Ramos (cell line): ENCODE results near the gene TBRG4.

Source experiments
- in situ Hi-C: fragments of 300-500 bp; cut with MboI; formaldehyde crosslinking; loops from one replicate; pipeline ENCODE4 v1.14.3; 2022; ENCODE audit warnings: low sequenced_read_pairs; ENCODE audit not compliant: unreplicated experiment

TBRG4 gene

DNA sequence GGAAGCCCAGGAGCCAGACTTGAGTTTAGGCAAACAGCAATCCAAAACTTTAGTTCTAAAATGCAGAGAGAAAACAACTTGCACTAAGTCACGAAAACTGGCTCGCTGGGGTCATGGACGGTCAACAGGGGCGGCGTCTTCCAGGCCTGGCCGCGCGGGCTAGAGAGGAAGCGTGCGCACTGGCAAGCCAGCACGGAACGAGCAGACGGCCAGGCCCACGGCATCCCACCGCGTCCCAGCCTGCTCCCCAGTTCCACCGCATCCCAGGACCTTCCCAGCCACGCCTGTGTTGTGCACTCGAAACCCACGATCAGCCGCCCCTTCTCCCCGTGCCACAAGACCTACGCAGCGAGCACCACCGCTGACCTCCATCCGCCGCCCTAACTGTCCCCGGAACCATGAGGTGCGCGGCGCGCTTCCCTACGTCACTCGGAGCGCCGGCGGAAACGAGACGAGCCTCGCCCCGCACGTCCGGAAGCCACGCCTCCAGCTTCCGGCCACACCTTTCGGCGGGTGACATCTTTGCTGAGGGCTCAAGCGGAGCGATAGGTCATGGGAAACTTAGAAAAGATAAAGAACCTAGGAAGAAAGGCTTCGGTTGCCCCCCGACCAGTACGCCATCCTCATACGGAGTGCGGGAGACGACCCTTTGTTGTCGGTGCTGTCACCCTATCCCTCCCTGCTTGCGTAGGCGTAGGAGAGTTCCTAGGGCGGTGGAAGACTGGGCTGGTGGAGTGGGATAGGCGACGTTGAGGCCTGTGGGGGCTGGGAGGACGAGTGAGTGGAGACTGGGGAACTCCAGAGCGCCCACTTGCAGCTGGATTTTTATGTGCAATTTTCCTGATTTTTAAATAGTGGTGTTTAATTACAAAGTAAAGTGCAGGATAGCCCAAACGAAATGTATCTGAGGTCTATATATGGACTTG, at the start of gene TBRG4:
Gene TBRG4 (minus strand): TSS at position 400 of the 926 bp plus-strand sequence. CDS start 2,460 bp downstream, outside the sequence.
- in situ Hi-C loops, result no loop called here

DNA sequence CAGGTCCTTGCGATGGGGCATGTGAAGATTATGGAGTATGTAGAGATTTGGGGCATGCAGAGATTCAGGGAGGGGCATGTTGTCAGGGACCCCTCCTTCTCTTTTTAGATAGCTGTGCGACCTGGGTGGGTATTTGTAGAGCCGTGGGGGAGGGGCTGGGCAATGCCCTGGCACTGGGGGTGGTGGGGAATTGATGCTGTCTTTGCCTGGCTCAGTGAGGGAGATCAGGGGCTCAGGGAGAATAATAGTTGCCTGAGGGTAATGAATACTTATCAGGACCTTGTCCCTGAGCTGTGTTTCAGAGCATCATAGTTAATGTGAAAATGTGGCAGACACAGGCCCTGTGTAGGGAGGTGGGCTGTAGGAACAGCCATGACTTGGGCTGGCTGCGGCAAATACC, 49.6 kb upstream of the TBRG4 start:
- in situ Hi-C loops, result no loop called here

DNA sequence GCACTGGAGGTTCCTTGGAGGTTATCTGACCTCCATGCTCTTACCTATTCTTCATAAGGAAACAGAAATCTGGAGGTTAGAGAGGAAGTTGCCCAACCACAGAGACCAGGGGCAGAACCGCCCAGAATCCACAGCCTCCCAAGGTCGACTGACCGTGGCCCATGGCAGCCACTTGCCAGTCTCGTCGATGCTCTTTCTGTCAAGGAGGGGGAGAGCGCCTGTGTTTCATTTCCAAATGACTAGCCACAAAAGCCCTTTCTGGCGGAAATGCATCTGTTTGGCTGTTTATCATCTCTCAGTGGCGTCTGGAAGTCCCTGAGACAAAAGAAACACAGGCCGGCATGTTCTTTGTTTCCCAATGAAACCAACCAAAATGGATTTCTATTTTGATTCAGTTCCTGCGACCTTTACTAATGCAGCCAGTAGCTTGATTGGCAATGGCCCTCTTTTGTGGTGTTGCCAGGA, 49.0 kb upstream of the TBRG4 start:
- in situ Hi-C loops, result no loop called here

DNA sequence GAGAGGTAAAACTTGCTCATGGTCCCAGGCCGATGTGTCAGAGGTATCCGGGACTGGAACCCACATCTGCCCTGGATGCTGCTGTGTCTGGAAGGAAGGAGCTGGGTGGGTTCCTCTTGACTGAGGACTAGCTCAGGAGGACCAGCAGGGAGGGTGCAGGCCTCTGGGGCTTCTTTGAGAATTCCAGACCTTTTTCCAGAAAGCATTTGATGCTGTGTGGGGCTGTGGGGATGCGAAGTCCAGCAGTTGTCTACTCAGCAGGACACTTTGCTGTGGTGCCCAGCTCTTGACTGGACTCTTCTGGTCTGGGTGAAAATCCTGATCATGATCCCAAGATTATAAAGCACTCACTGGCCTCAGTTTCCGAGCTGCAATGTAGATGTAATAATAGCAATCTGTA, 47.8 kb upstream of the TBRG4 start:
- in situ Hi-C loops, result loop anchor here (10.0 kb wide), 1 partner anchor 696 kb away; no protein-coding TSS in a partner anchor

DNA sequence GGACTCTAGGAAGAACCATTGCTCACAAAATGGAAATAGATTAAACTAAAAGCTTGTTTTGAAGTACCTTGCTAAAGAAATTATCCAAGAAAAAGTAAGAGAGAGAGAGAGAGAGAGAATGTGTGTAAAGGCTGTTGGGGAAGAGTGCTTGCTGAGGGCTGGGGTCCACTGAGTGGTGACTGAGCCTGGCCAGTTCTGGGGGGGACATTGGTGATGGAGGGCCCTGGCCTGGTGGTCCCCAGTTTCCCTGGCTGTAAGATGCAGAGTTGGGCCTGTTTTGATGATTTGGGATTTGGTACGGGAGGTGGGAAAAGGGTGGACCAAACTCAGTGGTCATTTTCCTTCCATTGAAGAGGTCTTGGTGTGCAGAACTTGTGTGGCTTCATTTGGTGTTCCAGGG, 47.0 kb upstream of the TBRG4 start:
- in situ Hi-C loops, result loop anchor here (10.0 kb wide), 1 partner anchor 696 kb away; no protein-coding TSS in a partner anchor

DNA sequence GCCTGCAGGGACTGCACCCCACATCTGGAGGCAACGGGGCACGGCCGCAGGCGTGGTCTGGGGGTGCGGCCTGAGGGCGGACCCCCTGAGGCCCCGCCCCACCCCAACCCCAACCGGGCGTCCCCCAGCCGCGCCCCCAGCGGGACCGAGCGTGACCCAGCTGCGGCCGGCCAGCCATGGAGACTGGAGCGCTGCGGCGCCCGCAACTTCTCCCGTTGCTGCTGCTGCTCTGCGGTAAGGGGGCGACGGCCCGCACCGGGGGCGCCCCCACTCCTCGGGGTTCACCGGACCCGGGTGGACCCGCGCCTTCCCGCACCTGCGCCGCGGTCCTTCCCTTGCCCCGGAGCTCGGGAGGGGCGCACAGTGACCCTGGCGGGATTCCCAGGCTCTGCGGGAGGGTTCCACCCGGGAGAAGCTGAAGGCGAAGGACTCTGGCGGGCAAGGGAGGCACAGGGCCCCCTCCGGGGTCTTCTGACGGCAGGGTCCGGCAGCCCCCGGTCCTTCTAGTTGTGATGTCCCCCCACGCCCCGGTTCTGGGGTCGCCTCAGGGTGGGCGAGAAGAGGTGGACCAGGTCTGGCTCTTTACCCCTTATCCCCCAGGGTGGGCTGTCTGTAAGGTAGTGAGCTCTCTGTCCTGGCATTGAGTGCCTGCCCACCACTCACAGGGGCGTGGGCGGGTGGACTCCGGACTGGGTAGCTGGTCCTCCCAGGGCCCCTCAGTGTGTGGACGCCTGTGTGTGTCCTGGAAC, 46.3 kb upstream of the TBRG4 start, which contains the start of gene RAMP3:
Gene RAMP3 (plus strand): TSS at position 139 of the 749 bp plus-strand sequence. CDS start 38 bp downstream, at position 177.
- in situ Hi-C loops, result loop anchor here (10.0 kb wide), 1 partner anchor 697 kb away; no protein-coding TSS in a partner anchor

DNA sequence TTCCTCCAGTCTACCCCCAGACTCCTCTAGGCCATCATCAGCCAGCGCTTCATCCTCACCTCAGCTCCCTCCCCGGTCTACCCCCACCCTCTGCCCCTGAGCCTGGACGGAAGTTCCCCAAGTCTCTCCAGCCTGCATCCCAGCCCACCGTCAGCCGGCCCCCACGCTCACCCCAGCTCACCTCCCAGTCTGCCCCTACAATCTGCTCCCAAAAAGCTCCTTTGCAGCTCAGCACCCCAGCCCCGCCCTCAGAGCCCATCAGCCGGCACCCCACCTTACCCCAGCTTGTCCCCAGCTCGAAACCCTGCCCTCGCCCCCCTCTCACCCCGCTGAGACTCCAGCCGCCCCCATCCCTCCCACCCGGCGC, 45.8 kb upstream of the TBRG4 start:
- in situ Hi-C loops, result loop anchor here (10.0 kb wide), 1 partner anchor 698 kb away; no protein-coding TSS in a partner anchor

DNA sequence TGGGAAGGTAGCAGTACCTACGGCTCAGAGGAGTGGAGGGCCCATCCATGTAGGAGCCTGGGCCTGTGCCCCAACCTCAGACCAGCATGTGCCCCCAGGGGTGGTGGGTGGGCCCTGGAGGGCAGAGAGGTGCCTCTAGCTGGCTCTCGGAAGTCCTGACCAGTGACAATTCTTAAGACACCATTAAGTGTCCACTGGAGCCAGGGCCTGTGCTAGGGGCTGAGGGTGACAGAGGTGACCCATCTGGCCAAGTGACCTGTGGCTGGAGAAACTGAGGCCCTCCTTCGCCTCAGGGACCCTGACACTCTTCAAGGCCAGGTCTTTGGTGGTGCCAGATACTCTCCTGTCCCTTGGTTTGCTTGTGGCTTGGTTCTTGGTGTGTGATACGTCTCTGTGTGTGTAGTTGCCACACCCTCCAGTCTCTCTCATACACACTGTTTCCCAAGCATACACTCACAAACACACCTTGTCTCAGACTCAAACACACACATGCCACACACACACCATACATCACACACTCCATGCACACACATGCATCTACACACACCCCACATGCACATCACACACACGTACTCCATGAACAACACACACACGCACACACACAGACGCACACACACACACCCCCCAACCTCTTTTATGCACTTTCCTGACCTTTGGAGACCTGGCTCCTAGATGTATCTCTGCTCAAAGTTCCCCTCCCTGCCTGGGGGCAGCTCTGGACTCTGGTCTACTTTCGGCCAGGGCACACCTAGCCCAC, 45.2 kb upstream of the TBRG4 start:
- in situ Hi-C loops, result loop anchor here (10.0 kb wide), 1 partner anchor 698 kb away; no protein-coding TSS in a partner anchor

DNA sequence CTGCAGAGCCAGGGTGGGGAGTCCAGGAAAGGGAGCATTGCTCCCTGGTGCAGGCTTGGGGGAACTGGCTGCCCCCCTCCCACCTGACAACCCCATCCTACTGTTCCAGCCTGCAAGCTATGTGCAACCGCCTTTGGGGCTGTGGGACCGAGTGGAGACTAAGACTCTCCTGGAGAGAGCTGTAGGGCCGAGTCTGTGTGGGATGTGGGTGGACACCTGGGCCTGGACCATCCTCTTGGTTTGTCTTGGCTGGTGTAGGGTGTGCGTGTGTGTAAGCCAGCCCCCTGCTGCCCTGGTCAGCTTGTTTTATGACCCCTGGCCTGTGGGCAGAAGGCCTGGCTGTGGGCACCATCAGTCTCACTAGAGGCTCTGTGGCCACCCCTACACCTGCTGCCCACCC, 44.4 kb upstream of the TBRG4 start:
- in situ Hi-C loops, result loop anchor here (10.0 kb wide), 1 partner anchor 699 kb away; no protein-coding TSS in a partner anchor

DNA sequence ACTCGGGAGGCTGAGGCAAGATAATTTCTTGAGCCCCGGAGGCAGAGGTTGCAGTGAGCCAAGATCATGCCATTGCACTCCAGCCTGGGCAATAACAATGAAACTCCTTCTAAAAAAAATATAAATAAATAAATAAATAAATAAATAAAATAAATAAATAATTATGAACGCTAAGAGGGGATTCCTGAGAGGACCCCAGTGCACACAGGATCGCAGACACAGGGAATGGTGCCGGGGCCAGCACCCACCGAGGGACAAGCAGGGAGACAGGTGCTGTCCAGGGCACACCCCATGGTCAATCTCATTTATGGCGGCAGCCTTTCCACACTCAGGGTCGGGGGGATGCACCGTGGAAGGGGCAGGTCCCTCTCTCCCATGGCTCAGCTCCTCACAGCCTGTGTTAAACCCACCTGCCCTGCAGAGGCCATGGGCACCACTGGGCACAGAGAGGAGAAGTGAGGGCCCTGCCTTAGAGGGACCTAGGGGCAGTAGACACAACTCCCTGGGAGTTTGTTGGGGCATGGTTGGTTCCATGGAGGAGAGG, 43.9 kb upstream of the TBRG4 start:
- in situ Hi-C loops, result loop anchor here (10.0 kb wide), 1 partner anchor 699 kb away; no protein-coding TSS in a partner anchor

DNA sequence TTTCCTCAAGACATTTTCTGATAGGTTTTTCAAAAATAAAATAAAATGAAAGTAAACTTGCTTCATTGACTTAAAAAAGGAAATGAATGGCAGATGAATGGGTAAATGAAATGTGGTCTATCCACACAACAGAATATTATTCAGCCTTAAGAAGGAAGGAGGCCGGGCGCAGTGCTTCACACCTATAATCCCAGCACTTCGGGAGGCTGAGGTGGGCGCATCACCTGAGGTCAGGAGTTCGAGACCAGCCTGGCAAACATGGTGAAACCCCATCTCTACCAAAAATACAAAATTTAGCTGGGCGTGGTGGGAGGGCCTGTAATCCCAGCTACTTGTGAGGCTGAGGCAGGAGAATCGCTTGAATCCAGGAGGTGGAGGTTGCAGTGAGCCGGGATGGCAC, 42.4 kb upstream of the TBRG4 start:
- in situ Hi-C loops, result loop anchor here (5.0 to 10.0 kb wide), 2 partner anchors 98 to 701 kb away; no protein-coding TSS in a partner anchor

DNA sequence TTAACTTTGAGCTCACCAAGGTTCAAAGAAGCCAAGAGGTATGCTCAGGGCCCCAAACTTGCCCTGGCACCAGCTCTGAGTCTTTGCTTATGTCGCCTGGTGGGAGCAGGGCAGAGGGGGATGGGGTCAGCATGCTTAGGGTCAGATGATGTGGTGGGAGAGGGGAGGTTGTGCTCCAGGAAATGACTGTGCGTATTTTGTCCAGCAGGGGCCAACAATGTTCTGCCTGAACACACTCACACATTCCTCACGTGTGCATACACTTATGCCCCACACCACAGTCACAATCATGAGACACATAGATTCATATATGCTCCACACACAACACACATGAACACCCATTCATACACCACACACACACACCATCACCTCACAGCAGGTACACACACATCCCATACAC, 41.7 kb upstream of the TBRG4 start:
- in situ Hi-C loops, result loop anchor here (5.0 to 10.0 kb wide), 2 partner anchors 99 to 702 kb away; no protein-coding TSS in a partner anchor

DNA sequence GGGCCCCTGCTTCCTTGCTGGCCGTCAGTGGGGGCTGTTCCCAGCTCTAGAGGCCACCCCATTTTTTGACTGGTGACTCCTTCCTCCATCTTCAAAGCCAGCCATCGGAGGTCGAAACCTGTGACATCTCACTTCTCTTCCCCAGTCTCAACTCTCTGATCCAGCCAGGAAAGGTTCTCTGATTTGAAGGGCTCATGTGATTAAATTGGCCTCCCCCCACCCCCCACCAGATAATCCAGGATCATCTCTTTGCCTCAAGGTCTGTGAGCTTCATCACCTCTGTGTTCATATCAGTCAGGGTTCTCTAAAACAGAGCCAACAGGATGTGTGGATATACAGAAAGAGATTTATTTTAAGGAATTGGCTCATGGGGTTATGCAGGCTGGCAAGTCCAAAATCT, 40.5 kb upstream of the TBRG4 start:
- in situ Hi-C loops, result loop anchor here (5.0 to 10.0 kb wide), 2 partner anchors 100 to 703 kb away; no protein-coding TSS in a partner anchor

DNA sequence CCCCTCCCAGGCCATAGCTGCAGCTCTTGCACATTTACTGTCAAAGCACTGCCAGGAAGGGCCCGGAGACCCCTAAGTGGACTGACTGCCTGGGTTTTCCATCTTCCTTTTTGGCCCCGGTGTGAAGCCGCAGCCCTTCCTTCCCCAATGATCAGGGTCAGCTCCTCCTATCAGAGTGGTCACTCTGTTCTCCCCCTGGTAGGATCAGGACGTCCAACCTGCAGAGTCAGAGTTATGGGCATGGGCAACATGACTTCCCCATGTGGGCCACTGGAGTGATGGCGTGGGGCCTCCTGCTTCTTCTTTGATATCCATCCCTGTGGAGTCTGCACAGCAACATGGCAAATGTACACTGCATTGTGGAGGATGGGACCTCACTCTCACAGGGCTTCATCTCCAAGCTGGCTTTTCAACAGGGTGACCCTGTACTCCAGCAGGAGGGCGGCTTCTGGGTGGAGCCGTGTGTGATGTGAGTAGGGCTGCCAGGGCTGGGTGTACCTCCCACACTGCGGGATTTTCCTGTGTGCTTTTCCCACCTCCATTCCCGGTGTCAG, 39.7 kb upstream of the TBRG4 start:
- in situ Hi-C loops, result loop anchor here (5.0 to 10.0 kb wide), 2 partner anchors 101 to 704 kb away; no protein-coding TSS in a partner anchor

DNA sequence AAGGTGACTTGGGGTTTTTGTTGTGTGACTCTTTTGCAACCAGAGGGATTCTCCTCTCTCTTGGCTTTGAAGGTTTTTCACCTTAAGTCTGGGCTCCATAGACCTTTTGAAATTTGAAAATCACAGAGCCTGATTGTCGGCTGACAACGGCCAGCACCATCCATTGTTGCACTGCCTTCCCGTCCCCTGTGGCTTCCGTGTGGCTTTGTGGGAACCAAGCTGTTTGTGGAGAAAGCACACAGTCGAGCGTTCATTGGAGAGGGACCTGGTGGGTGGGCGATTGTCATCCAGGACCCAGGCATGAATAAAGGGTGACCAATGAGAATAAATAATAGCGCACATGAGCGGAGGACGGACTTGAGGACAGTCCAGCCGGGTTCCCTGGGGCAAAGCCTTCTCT, 38.7 kb upstream of the TBRG4 start:
- in situ Hi-C loops, result loop anchor here (5.0 to 10.0 kb wide), 2 partner anchors 102 to 705 kb away; no protein-coding TSS in a partner anchor

DNA sequence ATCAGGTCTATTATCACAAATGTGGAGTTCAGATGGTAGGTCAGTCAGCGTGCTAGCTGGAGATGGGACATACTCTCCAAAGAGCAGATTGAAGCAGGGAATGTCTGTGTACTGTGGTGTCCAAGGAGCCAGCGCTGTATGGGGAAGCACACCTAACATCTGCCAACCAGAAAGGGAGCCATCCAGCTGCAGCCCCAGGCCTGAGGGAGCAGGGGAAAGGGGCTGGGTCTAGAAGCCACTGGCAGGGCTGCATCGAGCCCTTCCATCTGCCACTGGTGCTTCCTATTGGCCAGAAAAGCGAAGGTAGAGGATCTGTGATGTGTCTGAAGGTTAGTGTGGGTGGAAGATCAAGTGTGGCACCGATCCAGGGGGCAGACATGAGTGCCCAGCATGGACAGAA, 38.1 kb upstream of the TBRG4 start:
- in situ Hi-C loops, result loop anchor here (5.0 to 10.0 kb wide), 2 partner anchors 103 to 705 kb away; no protein-coding TSS in a partner anchor

DNA sequence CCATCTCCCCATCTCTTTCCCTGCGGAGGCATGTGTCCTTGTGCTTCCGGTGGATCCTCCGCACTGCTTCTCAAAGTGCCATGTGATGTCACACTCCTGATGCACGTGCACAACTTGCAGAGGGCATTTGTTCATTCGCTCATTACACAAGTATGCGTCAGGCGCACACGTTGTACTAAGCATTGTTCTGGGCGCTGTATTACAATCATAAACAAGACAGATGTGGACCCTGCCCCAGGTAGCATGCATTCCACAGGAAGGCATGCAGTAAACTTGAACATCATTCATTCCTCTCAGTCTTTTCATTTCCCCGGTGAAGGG, 37.1 kb upstream of the TBRG4 start:
- in situ Hi-C loops, result no loop called here

DNA sequence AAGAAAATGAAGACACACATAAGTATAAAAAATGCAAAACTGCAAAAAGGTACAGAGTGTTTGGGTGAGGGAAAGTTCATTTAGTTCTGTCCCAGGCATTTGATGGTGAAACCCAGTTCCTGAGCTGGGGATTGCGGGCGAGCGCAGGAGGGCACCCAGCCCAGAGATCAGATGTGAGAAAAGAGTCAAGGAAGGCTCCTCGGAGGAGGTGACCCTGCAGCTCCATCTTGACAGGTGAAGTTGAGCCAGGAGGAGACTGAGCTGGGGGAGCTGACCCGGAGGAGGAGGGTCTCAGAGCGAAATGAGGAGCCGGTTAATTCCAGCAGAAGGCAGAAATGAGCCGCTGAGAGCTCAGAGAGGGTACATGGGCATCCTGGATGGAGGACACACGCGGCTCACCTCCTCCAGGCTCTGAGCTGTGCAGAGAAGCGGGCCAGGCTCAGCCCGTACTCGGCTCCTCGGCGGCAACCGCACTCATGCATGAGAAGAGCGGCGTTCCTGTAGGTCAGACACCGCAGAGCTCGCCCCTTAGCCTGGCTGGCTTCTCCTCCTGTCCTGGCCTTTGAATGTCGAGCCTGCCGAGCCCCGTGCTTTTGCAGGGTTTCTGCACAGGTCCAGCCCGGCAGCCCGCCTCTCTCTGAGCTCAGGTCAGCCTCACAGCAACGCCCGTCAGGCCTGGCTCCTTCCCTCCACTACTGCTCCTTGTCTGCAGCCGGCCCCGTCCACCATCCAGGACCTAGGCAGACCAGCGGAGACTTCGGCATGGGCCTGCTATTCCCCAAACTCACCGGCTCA, 36.6 kb upstream of the TBRG4 start:
- in situ Hi-C loops, result no loop called here
